ENCODE results near the gene ARHGAP10. TPM values are rescaled to one million over a fixed set of nuclear protein-coding genes. Genes with fewer than 3 reads are reported as not detected.

Gene ARHGAP10
- total RNA-seq, 4 donors from 2014 or later = 186 to 296 (median 192) TPM

- no peak for TF ChIP-seq CTCF (IDR thresholded peaks at IDR 0.05)
- no peak for TF ChIP-seq POLR2AphosphoS5 (IDR thresholded peaks at IDR 0.05)
- no peak for TF ChIP-seq EP300 (IDR thresholded peaks at IDR 0.05)
- TF ChIP-seq POLR2A (IDR thresholded peaks at IDR 0.05; ENCODE audit: low read depth) = no peak
- no peak for DNase-seq (ENCODE audit: extremely low spot score)
- Histone ChIP-seq H3K27me3 (no peaks in the 10 kb centered on the region), H3K36me3 (peaks cover 0 to 17% (median 4%) of the 10 kb centered on the region in 4 donors), H3K4me3 (no peak overlapping the region), H3K4me1 (peaks cover 46 to 85% (median 70%) of the 10 kb centered on the region in 4 donors), H3K9me3 (no peaks in the 10 kb centered on the region), H3K27ac (replicated peaks in 1 of 4) (peak overlapping the region; percentile 4 to 77 (median 44))
- intact Hi-C loops (cut with DNase I) = no loop called here
- 96% methylated on average over 2 of the region's 2 CpGs for WGBS
Observed at GRCh38 chr4:147851135-147851534, 119.2 kb downstream of the ARHGAP10 start.

- no peak for DNase-seq (ENCODE audit: extremely low spot score)
- Histone ChIP-seq H3K4me1 (peaks cover 33 to 85% (median 70%) of the 10 kb centered on the region in 4 donors), H3K36me3 (peaks cover 0 to 16% (median 4%) of the 10 kb centered on the region in 4 donors), H3K9me3 (no peaks in the 10 kb centered on the region), H3K27me3 (no peaks in the 10 kb centered on the region), H3K4me3 (no peak overlapping the region), H3K27ac (replicated peaks in 1 of 4) (peak overlapping the region; percentile 77 to 81 (median 79))
- intact Hi-C loops (cut with DNase I) = no loop called here
- no peak for TF ChIP-seq CTCF (IDR thresholded peaks at IDR 0.05)
- no peak for TF ChIP-seq POLR2A (IDR thresholded peaks at IDR 0.05; ENCODE audit: low read depth)
- TF ChIP-seq EP300 (IDR thresholded peaks at IDR 0.05) = no peak
- no peak for TF ChIP-seq POLR2AphosphoS5 (IDR thresholded peaks at IDR 0.05)
- 73% methylated on average over 2 of the region's 2 CpGs for WGBS
Observed at GRCh38 chr4:147853706-147854105, 121.8 kb downstream of the ARHGAP10 start.

- peak overlapping the region; percentile 77 to 81 (median 79) for H3K27ac ChIP-seq (replicated peaks in 1 of 4)
- peaks cover 32 to 85% (median 69%) of the 10 kb centered on the region in 4 donors for H3K4me1 ChIP-seq
- H3K27me3 ChIP-seq = no peaks in the 10 kb centered on the region
- H3K4me3 ChIP-seq = no peak overlapping the region
- WGBS = 83% methylated on average over 3 of the region's 3 CpGs
- no peak for DNase-seq (ENCODE audit: extremely low spot score)
- intact Hi-C loops (cut with DNase I) = no loop called here
- TF ChIP-seq CTCF (IDR thresholded peaks at IDR 0.05) = no peak
- no peak for TF ChIP-seq POLR2A (IDR thresholded peaks at IDR 0.05; ENCODE audit: low read depth)
- no peak for TF ChIP-seq EP300 (IDR thresholded peaks at IDR 0.05)
- no peak for TF ChIP-seq POLR2AphosphoS5 (IDR thresholded peaks at IDR 0.05)
- no peaks in the 10 kb centered on the region for H3K9me3 ChIP-seq
- peaks cover 0 to 18% (median 4%) of the 10 kb centered on the region in 4 donors for H3K36me3 ChIP-seq
Observed at GRCh38 chr4:147854154-147854553, 122.3 kb downstream of the ARHGAP10 start.

GRCh38 chr4:147855571-147856009 lies 123.7 kb downstream of the ARHGAP10 start:
- Histone ChIP-seq H3K27ac (replicated peaks in 1 of 4) (peak overlapping the region; percentile 77 to 81 (median 79)), H3K36me3 (peaks cover 0 to 20% (median 2%) of the 10 kb centered on the region in 4 donors), H3K4me3 (no peak overlapping the region), H3K9me3 (no peaks in the 10 kb centered on the region), H3K4me1 (peaks cover 26 to 94% (median 68%) of the 10 kb centered on the region in 4 donors), H3K27me3 (no peaks in the 10 kb centered on the region)
- TF ChIP-seq CTCF (IDR thresholded peaks at IDR 0.05) (no peak), POLR2AphosphoS5 (IDR thresholded peaks at IDR 0.05) (peak; percentile 75 to 85), EP300 (IDR thresholded peaks at IDR 0.05) (peak; percentile 95)
- DNase-seq (ENCODE audit: extremely low spot score) = no peak
- intact Hi-C loops (cut with DNase I) = loop anchor here (5.0 kb wide), 1 partner anchor 33 kb away; no protein-coding TSS in a partner anchor
- 14% methylated on average over 1 of the region's 1 CpG for WGBS

GRCh38 chr4:147860960-147861359 lies 129.1 kb downstream of the ARHGAP10 start:
- no peak for TF ChIP-seq CTCF (IDR thresholded peaks at IDR 0.05)
- peak in 1 of 2 donors; percentile 28 for TF ChIP-seq POLR2AphosphoS5 (IDR thresholded peaks at IDR 0.05)
- no peaks in the 10 kb centered on the region for H3K27me3 ChIP-seq
- no peak for DNase-seq (ENCODE audit: extremely low spot score)
- H3K27ac ChIP-seq (replicated peaks in 1 of 4) = peak overlapping the region; percentile 77 to 81 (median 79)
- WGBS = 55% methylated on average over 8 of the region's 15 CpGs
- H3K36me3 ChIP-seq = peaks cover 7 to 33% (median 15%) of the 10 kb centered on the region in 4 donors
- no peaks in the 10 kb centered on the region for H3K9me3 ChIP-seq
- intact Hi-C loops (cut with DNase I) = loop anchor here (5.0 kb wide), 1 partner anchor 129 kb away; the partner anchor contains the start of gene ARHGAP10
- H3K4me1 ChIP-seq = peaks cover 43 to 100% (median 89%) of the 10 kb centered on the region in 4 donors
- H3K4me3 ChIP-seq = no peak overlapping the region

Data from esophagus muscularis mucosa (tissue), 4 donors.